SK-N-SH treated with all-trans-retinoic acid at 6 μM for 48 hours (cell line): Measurements from ENCODE around the gene PHKG2.

Experiments used
- ATAC-seq: fragments of 200-7000 bp; cut with Tn5 transposase; 3 replicates; pipeline ENCODE4 v1.9.1; 2020; ENCODE audit warnings: mild to moderate bottlenecking, moderate library complexity
- ARNTL ChIP-seq: fragments of 450-650 bp; formaldehyde crosslinking; IDR thresholded peaks from 2 replicates; pipeline ENCODE4 v1.5.0; 2020; ENCODE audit warnings: low read depth, mild to moderate bottlenecking, moderate library complexity, borderline replicate concordance
- BACH2 ChIP-seq: fragments of 250-450 bp; sonication (Bioruptor Pico); IDR thresholded peaks from 2 replicates; pipeline ENCODE4 v1.9.0; 2021; ENCODE audit warnings: mild to moderate bottlenecking, borderline replicate concordance
- CREB5 ChIP-seq: fragments of 250-450 bp; sonication (Bioruptor Pico); IDR thresholded peaks from 2 replicates; pipeline ENCODE4 v1.5.1; 2020; ENCODE audit warnings: low read depth, mild to moderate bottlenecking, moderate library complexity
- CSDC2 ChIP-seq: fragments of 250-450 bp; sonication (Bioruptor Pico); IDR thresholded peaks from 2 replicates; pipeline ENCODE4 v1.5.0; 2020; ENCODE audit warnings: mild to moderate bottlenecking, moderate library complexity
- CSRNP3 ChIP-seq: fragments of 250-450 bp; sonication (Bioruptor Pico); IDR thresholded peaks from 2 replicates; pipeline ENCODE4 v1.5.1; 2021; ENCODE audit warnings: mild to moderate bottlenecking, moderate library complexity
- GLIS3 ChIP-seq: fragments of 250-450 bp; sonication (Bioruptor Pico); IDR thresholded peaks from 2 replicates; pipeline ENCODE4 v1.5.0; 2020; ENCODE audit warnings: mild to moderate bottlenecking, moderate library complexity
- ISL1 ChIP-seq: fragments of 250-450 bp; sonication (Bioruptor Pico); IDR thresholded peaks from 2 replicates; pipeline ENCODE4 v2.1.2; 2022; ENCODE audit warnings: mild to moderate bottlenecking, moderate library complexity
- OSR1 ChIP-seq: fragments of 250-450 bp; sonication (Bioruptor Pico); IDR thresholded peaks from 2 replicates; pipeline ENCODE4 v1.8.0; 2022; ENCODE audit warnings: moderate library complexity, mild to moderate bottlenecking, inconsistent platforms
- PATZ1 ChIP-seq: fragments of 250-450 bp; sonication (Bioruptor Pico); IDR thresholded peaks from 2 replicates; pipeline ENCODE4 v1.8.0; 2020; ENCODE audit warnings: mild to moderate bottlenecking, moderate library complexity, borderline replicate concordance
- POU6F1 ChIP-seq: fragments of 250-450 bp; sonication (Bioruptor Pico); IDR thresholded peaks from 2 replicates; pipeline ENCODE4 v1.8.0; 2021; ENCODE audit warnings: low read depth, mild to moderate bottlenecking, moderate library complexity, borderline replicate concordance
- PPARA ChIP-seq: fragments of 250-450 bp; sonication (Bioruptor Pico); IDR thresholded peaks from 2 replicates; pipeline ENCODE4 v1.5.0; 2020; ENCODE audit warnings: mild to moderate bottlenecking, borderline replicate concordance
- RARB ChIP-seq: fragments of 250-450 bp; sonication (Bioruptor Pico); IDR thresholded peaks from 2 replicates; pipeline ENCODE4 v1.8.0; 2021; ENCODE audit warnings: mild to moderate bottlenecking, moderate library complexity
- SNAI2 ChIP-seq: fragments of 250-450 bp; sonication (Bioruptor Pico); IDR thresholded peaks from 2 replicates; pipeline ENCODE4 v1.5.0; 2020; ENCODE audit warnings: mild to moderate bottlenecking, moderate library complexity
- TCF4 ChIP-seq: fragments of 250-450 bp; sonication (Bioruptor Pico); IDR thresholded peaks from 2 replicates; pipeline ENCODE4 v1.8.0; 2021; ENCODE audit warnings: mild to moderate bottlenecking, moderate library complexity, borderline replicate concordance
- TOX ChIP-seq: fragments of 250-450 bp; sonication (Bioruptor Pico); IDR thresholded peaks from 2 replicates; pipeline ENCODE4 v1.8.0; 2021; ENCODE audit warnings: mild to moderate bottlenecking, moderate library complexity, borderline replicate concordance
- TSHZ2 ChIP-seq: fragments of 250-450 bp; sonication (Bioruptor Pico); IDR thresholded peaks from 2 replicates; pipeline ENCODE4 v1.5.0; 2020; ENCODE audit warnings: mild to moderate bottlenecking, moderate library complexity
- ZFP3 ChIP-seq: fragments of 250-450 bp; sonication (Bioruptor Pico); IDR thresholded peaks from 2 replicates; pipeline ENCODE4 v1.5.0; 2020; ENCODE audit warnings: mild to moderate bottlenecking, moderate library complexity
- ZFP30 ChIP-seq: fragments of 450-650 bp; formaldehyde crosslinking; IDR thresholded peaks from 2 replicates; pipeline ENCODE4 v1.5.0; 2022; ENCODE audit warnings: mild to moderate bottlenecking, moderate library complexity
- ZNF565 ChIP-seq: fragments of 450-650 bp; formaldehyde crosslinking; conservative IDR thresholded peaks from 2 replicates; pipeline ENCODE4 v1.5.0; 2020; ENCODE audit warnings: low read depth, mild to moderate bottlenecking, moderate library complexity
- ZNF8 ChIP-seq: fragments of 450-650 bp; formaldehyde crosslinking; IDR thresholded peaks from 2 replicates; pipeline ENCODE4 v1.5.0; 2020; ENCODE audit warnings: mild to moderate bottlenecking, moderate library complexity

The PHKG2 gene

GRCh38 chr16:30784215-30784614, 36.0 kb downstream of the PHKG2 start:
- no peak for ATAC-seq
- TF ChIP-seq CSRNP3 (CRISPR knock-in tag) (no peak), RARB (CRISPR knock-in tag) (no peak), POU6F1 (CRISPR knock-in tag) (no peak), OSR1 (no peak), CREB5 (no peak), BACH2 (CRISPR knock-in tag) (no peak), ARNTL (CRISPR knock-in tag) (no peak), TSHZ2 (CRISPR knock-in tag) (no peak), ZFP30 (no peak), PPARA (CRISPR knock-in tag) (no peak), TOX (CRISPR knock-in tag) (no peak), CSDC2 (CRISPR knock-in tag) (no peak), ZFP3 (CRISPR knock-in tag) (no peak), ZNF565 (CRISPR knock-in tag) (no peak), ISL1 (no peak), PATZ1 (CRISPR knock-in tag) (no peak), SNAI2 (CRISPR knock-in tag) (no peak), ZNF8 (CRISPR knock-in tag) (no peak), TCF4 (no peak)
- TF ChIP-seq, all 23 proteins: peak for 0

GRCh38 chr16:30785126-30786106, 37.2 kb downstream of the PHKG2 start:
- TF ChIP-seq ZNF8 (CRISPR knock-in tag) (no peak), GLIS3 (CRISPR knock-in tag) (no peak), CSDC2 (CRISPR knock-in tag) (no peak), ISL1 (no peak), CREB5 (no peak), BACH2 (CRISPR knock-in tag) (no peak), ZFP3 (CRISPR knock-in tag) (no peak), ARNTL (CRISPR knock-in tag) (no peak)
- ATAC-seq: no peak
